HK-2 (cell line): ENCODE results near the gene CDK18.

Source experiments
- DNase-seq: peaks from one replicate; pipeline ENCODE4 v3.0.0-alpha.2; 2018; ENCODE audit not compliant: unreplicated experiment

The CDK18 gene

GRCh38 chr1:205570173-205570501 is 65.7 kb downstream of the CDK18 start:
- no peak for DNase-seq

GRCh38 chr1:205570796-205571537 is 66.5 kb downstream of the CDK18 start:
- DNase-seq, result no peak

GRCh38 chr1:205571747-205572146 is 67.3 kb downstream of the CDK18 start:
- no peak for DNase-seq

GRCh38 chr1:205572421-205572820 is 68.0 kb downstream of the CDK18 start:
- DNase-seq, result no peak

- DNase-seq, result no peak
These were observed 70.9 kb downstream of the CDK18 start for GRCh38 chr1:205575294-205575885.

GRCh38 chr1:205576011-205576410 is 71.5 kb downstream of the CDK18 start:
- peak; percentile 35 for DNase-seq

- DNase-seq, result no peak
These were observed 72.6 kb downstream of the CDK18 start for GRCh38 chr1:205576805-205577761.

GRCh38 chr1:205577874-205578658 is 73.6 kb downstream of the CDK18 start:
- no peak for DNase-seq

- DNase-seq, result no peak
These were observed 74.5 kb downstream of the CDK18 start for GRCh38 chr1:205578780-205579571.

GRCh38 chr1:205579711-205580110 is 75.2 kb downstream of the CDK18 start:
- no peak for DNase-seq

GRCh38 chr1:205580140-205580922 is 75.9 kb downstream of the CDK18 start:
- DNase-seq, result no peak

- DNase-seq, result no peak
These were observed 76.4 kb downstream of the CDK18 start for GRCh38 chr1:205580923-205581180.

- DNase-seq, result no peak
These were observed 77.0 kb downstream of the CDK18 start for GRCh38 chr1:205581321-205581980.

GRCh38 chr1:205582046-205582445 is 77.6 kb downstream of the CDK18 start:
- DNase-seq, result no peak
